Measurements from ENCODE around the gene HEXD. TPM values are rescaled to one million over a fixed set of nuclear protein-coding genes. Genes with fewer than 3 reads are reported as not detected.

The HEXD gene
- polyA plus RNA-seq, 1 experiment: 8.9 TPM

GRCh38 chr17:82397449-82398335 lies 20.5 kb upstream of the HEXD start:
- DNase-seq (ENCODE audit: low read depth): no peak
- Histone ChIP-seq H3K4me3 (ENCODE audit: low read depth, low read length) (no peak overlapping the region), H3K27me3 (ENCODE audit: control insufficient read depth, insufficient read depth, low read length) (no peaks in the 10 kb centered on the region), H3K36me3 (ENCODE audit: control insufficient read depth, insufficient read depth, low read length) (peaks cover under 1% of the 10 kb centered on the region; the same call in 1 of the 2 replicates)
- POLR2A ChIA-PET: no interaction called here
- CTCF ChIA-PET: no interaction called here
- no peak for TF ChIP-seq CTCF (IDR thresholded peaks at IDR 0.05; ENCODE audit: insufficient read depth, low read depth, low read length)

DNA sequence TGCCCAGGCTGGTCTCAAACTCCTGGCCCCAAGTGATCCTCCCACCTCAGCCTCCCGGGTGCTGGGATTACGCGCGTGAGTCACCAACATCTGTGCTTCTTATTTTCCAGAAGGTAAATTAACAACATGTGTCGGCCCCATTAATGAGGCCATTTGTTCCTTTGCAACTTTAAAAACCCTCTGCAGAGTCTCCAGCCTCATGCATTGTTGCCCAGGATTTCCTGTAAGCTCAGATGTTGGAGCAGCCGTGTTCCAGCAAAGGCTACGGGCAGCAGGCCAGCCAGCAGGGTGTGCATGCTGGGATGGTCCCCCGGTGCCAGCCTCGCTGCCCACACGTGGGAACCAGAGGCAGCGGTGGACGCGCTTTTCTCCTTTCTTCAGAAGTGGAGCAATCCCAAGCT lies 19.1 kb upstream of the HEXD start:
- H3K36me3 ChIP-seq (ENCODE audit: control insufficient read depth, insufficient read depth, low read length): peaks cover 3% of the 10 kb centered on the region
- H3K4me3 ChIP-seq (ENCODE audit: low read depth, low read length): no peak overlapping the region
- ChIA-PET CTCF (interaction anchor here (1.3 to 1.8 kb wide), 3 partner anchors 9 to 48 kb away, joined by 4 to 5 read pairs (median 4); no protein-coding TSS in a partner anchor), POLR2A (no interaction called here)
- peak; percentile 85 for DNase-seq (ENCODE audit: low read depth)
- no peak for TF ChIP-seq CTCF (IDR thresholded peaks at IDR 0.05; ENCODE audit: insufficient read depth, low read depth, low read length)
- no peaks in the 10 kb centered on the region for H3K27me3 ChIP-seq (ENCODE audit: control insufficient read depth, insufficient read depth, low read length)

- DNase-seq (ENCODE audit: low read depth): no peak
- CTCF ChIA-PET: interaction anchor here (1.3 to 1.8 kb wide), 4 partner anchors 10 to 49 kb away, joined by 4 to 5 read pairs (median 4); no protein-coding TSS in a partner anchor
- no peaks in the 10 kb centered on the region for H3K27me3 ChIP-seq (ENCODE audit: control insufficient read depth, insufficient read depth, low read length)
- no peak for TF ChIP-seq CTCF (IDR thresholded peaks at IDR 0.05; ENCODE audit: insufficient read depth, low read depth, low read length)
- H3K36me3 ChIP-seq (ENCODE audit: control insufficient read depth, insufficient read depth, low read length): peaks cover 3% of the 10 kb centered on the region
- POLR2A ChIA-PET: no interaction called here
- H3K4me3 ChIP-seq (ENCODE audit: low read depth, low read length): no peak overlapping the region
Measured at GRCh38 chr17:82399601-82400101, 18.5 kb upstream of the HEXD start.

DNA sequence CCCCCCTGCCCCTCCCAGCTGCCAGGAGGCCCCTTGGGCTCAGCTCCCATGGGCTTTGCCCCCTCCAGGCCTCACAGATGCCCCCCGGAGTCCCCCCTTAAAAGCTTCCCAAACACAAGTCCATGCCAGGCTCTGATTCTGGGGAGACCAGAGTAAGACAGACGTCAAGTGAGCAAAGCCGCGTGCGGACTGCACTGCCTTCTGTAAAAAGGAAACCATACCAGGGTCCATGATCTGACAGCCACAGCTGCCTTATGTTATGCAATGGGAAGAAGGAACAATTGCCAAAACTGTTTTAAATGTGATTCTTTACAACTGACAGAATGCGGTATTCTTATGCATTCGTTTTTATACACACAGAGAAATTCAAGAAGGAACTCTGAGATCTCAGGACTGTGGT lies 17.9 kb upstream of the HEXD start:
- no peaks in the 10 kb centered on the region for H3K27me3 ChIP-seq (ENCODE audit: control insufficient read depth, insufficient read depth, low read length)
- POLR2A ChIA-PET: no interaction called here
- peaks cover 3% of the 10 kb centered on the region for H3K36me3 ChIP-seq (ENCODE audit: control insufficient read depth, insufficient read depth, low read length)
- no peak for DNase-seq (ENCODE audit: low read depth)
- TF ChIP-seq CTCF (IDR thresholded peaks at IDR 0.05; ENCODE audit: insufficient read depth, low read depth, low read length): no peak
- CTCF ChIA-PET: interaction anchor here (1.3 to 1.8 kb wide), 4 partner anchors 11 to 49 kb away, joined by 4 to 5 read pairs (median 4); no protein-coding TSS in a partner anchor
- no peak overlapping the region for H3K4me3 ChIP-seq (ENCODE audit: low read depth, low read length)

DNA sequence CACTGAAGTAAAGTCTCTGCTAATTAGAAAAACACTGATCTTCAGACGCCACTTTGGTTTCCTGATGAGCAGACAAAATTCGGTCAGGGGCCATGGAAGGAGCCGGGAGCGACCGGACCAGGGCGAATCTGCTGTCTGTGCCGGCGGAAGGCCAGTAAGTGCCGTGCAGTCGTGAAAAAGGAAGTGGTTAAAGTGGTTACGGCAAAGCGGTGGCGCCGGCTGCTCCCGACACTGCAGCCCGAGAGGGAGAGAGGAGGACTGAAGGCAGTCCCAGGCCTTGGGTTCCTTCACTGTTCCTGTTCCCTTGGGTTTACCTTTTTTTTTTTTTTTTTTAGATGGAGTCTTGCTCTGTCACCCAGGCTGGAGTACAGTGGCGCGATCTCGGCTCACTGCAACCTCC lies 17.3 kb upstream of the HEXD start:
- DNase-seq (ENCODE audit: low read depth): no peak
- Histone ChIP-seq H3K4me3 (ENCODE audit: low read depth, low read length) (no peak overlapping the region), H3K36me3 (ENCODE audit: control insufficient read depth, insufficient read depth, low read length) (peaks cover 3% of the 10 kb centered on the region), H3K27me3 (ENCODE audit: control insufficient read depth, insufficient read depth, low read length) (no peaks in the 10 kb centered on the region)
- no peak for TF ChIP-seq CTCF (IDR thresholded peaks at IDR 0.05; ENCODE audit: insufficient read depth, low read depth, low read length)
- CTCF ChIA-PET: interaction anchor here (1.3 to 1.8 kb wide), 3 partner anchors 13 to 50 kb away, joined by 3 to 5 read pairs (median 4); no protein-coding TSS in a partner anchor
- POLR2A ChIA-PET: no interaction called here
